HAP-1 (cell line): ENCODE results near the gene ESYT3.
"Not testable (repeated sequence)": the region's sequence is repeated elsewhere in the genome, so short reads cannot be mapped to it uniquely, and the experiment has no call there.

Source experiments
- DNase-seq, 2 experiments: peaks; one replicate each; pipeline ENCODE4 v3.0.0-alpha.2; 2016 to 2020; ENCODE audit warnings: low spot score in 2 of 2
- H3K27me3 ChIP-seq: fragments of 250-450 bp; sonication (Bioruptor Pico); 2 replicates; pipeline ENCODE4 v1.5.1; 2020; ENCODE audit warnings: low read depth, mild to moderate bottlenecking, moderate library complexity
- H3K36me3 ChIP-seq: fragments of 250-450 bp; sonication (Bioruptor Pico); replicated peaks from 2 replicates; pipeline ENCODE4 v1.5.1; 2020; ENCODE audit warnings: mild to moderate bottlenecking
- H3K4me1 ChIP-seq: fragments of 250-450 bp; sonication (Bioruptor Pico); 2 replicates; pipeline ENCODE4 v1.5.1; 2020; ENCODE audit warnings: mild to moderate bottlenecking
- H3K4me3 ChIP-seq: fragments of 250-450 bp; sonication (Bioruptor Pico); 2 replicates; pipeline ENCODE4 v1.5.1; 2020; ENCODE audit warnings: mild to moderate bottlenecking, moderate library complexity
- H3K9me3 ChIP-seq: fragments of 250-450 bp; sonication (Bioruptor Pico); 2 replicates; pipeline ENCODE4 v1.5.1; 2020; ENCODE audit warnings: mild to moderate bottlenecking, moderate library complexity
- in situ Hi-C: fragments of 300-500 bp; cut with MboI; formaldehyde crosslinking; loops from 3 replicates; pipeline ENCODE4 v1.14.3; 2020; ENCODE audit warnings: low sequenced_read_pairs, inconsistent platforms, mixed read lengths

Gene ESYT3

DNA sequence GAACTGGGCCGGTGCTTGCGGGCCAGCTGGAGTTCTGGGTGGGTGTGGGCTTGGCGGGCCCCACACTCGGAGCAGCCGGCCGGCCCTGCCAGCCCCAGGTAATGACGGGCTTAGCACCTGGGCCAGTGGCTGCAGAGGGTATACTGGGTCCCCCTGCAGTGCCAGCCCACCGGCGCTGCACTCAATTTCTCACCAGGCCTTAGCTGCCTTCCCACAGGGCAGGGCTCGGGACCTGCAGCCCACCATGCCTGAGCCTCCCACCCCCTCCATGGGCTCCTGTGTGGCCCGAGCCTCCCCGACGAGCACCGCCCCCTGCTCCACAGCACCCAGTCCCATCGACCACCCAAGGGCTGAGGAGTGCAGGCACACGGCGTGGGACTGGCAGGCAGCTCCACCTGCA lies 50.3 kb downstream of the ESYT3 start:
- H3K9me3 ChIP-seq, DNase-seq, in situ Hi-C loops, H3K4me1 ChIP-seq, H3K4me3 ChIP-seq, H3K36me3 ChIP-seq, H3K27me3 ChIP-seq: not testable (repeated sequence)

DNA sequence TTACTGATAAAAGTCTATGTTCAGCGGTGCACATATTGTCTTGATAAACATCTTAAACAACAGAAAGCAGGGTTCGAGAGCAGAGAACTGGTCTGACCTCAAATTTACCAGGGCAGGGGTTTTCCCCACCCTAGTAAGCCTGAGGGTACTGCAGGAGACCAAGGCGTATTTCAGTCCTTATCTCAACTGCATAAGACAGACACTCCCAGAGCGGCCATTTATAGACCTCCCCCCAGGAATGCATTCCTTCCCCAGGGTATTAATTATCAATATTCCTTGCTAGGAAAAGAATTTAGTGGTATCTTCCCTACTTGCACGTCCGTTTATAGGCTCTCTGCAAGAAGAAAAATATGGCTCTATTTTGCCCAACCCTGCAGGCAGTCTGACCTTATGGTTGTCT lies 52.2 kb downstream of the ESYT3 start:
- H3K36me3 ChIP-seq, H3K4me1 ChIP-seq, H3K4me3 ChIP-seq, DNase-seq, H3K9me3 ChIP-seq, H3K27me3 ChIP-seq, in situ Hi-C loops: not testable (repeated sequence)

DNA sequence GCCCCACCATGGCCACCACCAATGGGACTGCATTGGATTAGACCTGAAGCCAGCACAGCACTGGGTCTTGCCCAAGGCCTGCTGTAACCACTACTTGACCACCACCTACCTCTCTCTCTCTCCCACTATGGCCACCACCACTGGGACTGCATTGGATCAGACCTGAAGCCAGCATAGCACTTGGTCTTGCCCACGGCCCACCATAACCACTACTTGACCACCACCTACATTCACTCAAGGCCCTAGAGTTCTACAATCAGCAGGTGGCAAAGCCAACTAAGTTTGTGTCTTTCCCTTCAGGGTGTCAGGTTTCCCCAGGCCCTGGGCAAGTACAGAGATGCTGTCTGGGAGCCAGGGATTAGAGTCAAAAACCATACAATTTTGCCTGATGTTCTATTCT lies 57.6 kb downstream of the ESYT3 start:
- Histone ChIP-seq H3K4me1 (no peaks in the 10 kb centered on the region), H3K36me3 (no peaks in the 10 kb centered on the region; the same call in 1 of the 2 replicates), H3K4me3 (no peak overlapping the region), H3K9me3 (peaks cover 7% of the 10 kb centered on the region; the same call in 1 of the 2 replicates), H3K27me3 (no peaks in the 10 kb centered on the region)
- DNase-seq, result no peak
- in situ Hi-C loops, result no loop called here

DNA sequence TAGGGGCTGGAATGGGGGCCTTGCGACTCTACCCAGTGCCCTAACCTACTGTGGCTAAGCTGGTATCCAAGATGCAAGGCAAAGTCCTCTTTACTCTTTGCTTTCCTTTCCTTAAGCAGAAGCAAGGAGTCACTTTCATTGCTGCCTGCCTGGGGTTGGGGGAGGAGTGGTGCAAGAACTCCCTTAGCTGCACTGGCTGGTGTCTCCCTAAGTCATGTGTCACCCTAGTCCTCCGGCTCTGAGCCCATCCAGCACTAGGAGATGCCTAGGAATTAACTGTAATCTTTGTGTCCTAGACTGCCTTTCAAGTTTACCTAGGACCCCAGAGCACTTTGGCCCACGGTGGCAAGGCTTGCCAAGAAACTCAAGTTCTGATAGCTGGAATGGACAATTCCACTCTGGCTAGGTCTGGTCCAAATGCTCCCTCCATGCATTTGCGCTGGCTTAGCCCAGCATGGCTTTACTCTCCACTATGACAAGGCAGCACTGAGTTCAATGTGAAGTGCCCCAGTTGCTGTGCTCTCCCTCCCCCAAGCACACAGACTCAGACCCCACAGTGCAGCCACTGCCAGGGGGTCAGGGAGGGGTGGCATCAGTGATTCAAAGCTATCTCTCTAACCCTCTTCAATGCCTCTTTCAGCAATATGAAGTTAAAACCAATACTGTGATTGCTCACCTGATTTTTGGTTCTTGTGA lies 58.7 kb downstream of the ESYT3 start:
- no peaks in the 10 kb centered on the region; the same call in 1 of the 2 replicates for H3K36me3 ChIP-seq
- DNase-seq, result no peak
- H3K4me1 ChIP-seq, result no peaks in the 10 kb centered on the region
- no peaks in the 10 kb centered on the region for H3K9me3 ChIP-seq
- no peak overlapping the region for H3K4me3 ChIP-seq
- in situ Hi-C loops, result no loop called here
- no peaks in the 10 kb centered on the region for H3K27me3 ChIP-seq

DNA sequence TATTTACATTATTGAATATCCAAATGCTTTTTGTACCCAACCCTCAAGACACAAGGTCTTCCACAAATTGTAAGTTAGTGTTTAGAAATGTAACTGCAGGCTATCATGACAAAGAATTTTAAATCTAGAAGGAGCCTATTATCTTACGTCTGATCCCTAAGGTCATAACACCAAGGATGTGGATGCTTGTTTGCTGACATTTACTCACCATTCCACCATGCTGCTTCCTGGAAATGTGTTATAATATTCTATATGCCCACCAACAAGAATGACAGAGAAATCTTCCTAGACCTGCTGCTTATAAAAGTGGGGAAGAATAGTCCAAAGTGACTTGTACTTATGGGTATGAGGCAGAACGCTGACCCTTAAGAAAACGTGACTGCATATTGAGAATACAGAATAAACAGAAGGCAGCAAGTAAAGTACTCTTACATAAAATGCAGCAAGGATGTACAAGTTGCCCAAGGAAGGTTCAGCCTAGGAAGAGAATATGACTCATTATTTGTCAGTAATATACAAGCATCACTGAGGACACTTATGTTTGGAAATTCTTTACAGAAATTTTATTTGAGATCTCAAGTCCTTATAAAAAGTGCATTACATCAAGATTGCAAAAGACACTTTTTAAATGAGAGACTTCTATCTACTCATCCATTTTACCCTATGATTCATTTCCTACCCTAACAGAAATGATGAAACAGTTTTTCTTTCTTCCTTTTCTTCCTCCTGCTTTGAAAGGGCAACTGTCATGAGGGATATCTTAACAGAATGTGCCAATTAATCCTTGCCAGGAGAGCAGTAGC lies 59.6 kb downstream of the ESYT3 start:
- DNase-seq, result no peak
- in situ Hi-C loops, result no loop called here
- no peak overlapping the region for H3K4me3 ChIP-seq

DNA sequence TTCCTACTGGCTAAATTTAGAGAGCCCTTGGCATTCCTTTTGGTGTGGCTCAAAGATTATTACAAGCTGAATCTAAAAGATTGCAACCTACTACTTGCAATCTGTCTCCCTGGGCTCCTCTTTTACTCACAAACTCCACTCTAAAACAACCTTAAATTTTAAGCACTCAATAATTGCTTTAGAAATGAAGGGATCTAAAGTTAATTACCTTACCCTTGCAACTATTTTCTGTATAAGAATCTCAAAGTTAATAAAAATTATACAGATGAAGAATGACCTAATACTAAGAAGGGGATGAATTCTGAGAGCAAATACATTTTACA lies 60.2 kb downstream of the ESYT3 start:
- H3K9me3 ChIP-seq, result no peaks in the 10 kb centered on the region
- H3K36me3 ChIP-seq, result no peaks in the 10 kb centered on the region; the same call in 1 of the 2 replicates
- no peaks in the 10 kb centered on the region for H3K4me1 ChIP-seq
- DNase-seq, result no peak
- H3K27me3 ChIP-seq, result no peaks in the 10 kb centered on the region
- in situ Hi-C loops, result no loop called here
- H3K4me3 ChIP-seq, result no peak overlapping the region

More for the DNA sequence above, 59.6 kb downstream of the ESYT3 start:
- Histone ChIP-seq H3K9me3 (no peaks in the 10 kb centered on the region), H3K36me3 (no peaks in the 10 kb centered on the region; the same call in 1 of the 2 replicates), H3K4me1 (no peaks in the 10 kb centered on the region), H3K27me3 (no peaks in the 10 kb centered on the region)

DNA sequence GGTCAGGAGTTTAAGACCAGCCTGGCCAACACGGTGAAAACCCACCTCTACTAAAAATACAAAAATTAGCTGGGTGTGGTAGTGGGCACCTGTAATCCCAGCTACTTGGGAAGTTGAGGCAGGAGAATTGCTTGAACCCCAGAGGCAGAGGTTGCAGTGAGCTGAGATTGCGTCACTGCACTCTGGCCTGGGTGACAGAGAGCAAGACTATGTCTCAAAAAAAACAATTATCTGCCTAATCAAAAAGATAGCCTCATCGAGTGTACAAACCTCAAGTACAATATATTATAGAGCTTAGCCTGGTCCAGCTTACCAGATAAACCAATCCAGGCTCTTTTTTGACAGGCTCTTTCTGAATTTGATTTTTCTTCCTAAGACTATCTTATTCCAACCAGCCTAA lies 61.2 kb downstream of the ESYT3 start:
- H3K9me3 ChIP-seq, H3K4me3 ChIP-seq, H3K36me3 ChIP-seq, DNase-seq, H3K27me3 ChIP-seq, H3K4me1 ChIP-seq, in situ Hi-C loops: not testable (repeated sequence)

DNA sequence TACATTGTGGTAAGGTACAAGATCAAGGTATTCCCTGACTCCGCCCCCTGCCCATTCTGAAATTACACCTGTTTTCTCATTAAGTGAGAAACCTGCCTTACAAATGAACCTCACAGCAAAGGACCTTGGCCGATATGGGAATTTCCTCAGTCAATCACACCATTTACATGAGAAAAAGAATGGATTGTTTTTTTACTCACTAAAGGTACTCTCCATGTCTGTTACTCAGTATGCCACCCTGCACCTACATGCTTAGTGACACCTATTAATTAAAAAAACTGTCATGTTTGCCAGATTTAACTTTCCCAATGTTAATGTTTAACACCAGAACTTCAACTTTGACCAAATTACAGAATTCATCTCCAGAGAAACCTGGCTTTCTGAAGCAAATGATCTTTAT lies 62.0 kb downstream of the ESYT3 start:
- in situ Hi-C loops, result no loop called here
- H3K4me1 ChIP-seq, result peaks cover 2% of the 10 kb centered on the region; the same call in 1 of the 2 replicates
- H3K36me3 ChIP-seq, result no peaks in the 10 kb centered on the region; the same call in 1 of the 2 replicates

DNA sequence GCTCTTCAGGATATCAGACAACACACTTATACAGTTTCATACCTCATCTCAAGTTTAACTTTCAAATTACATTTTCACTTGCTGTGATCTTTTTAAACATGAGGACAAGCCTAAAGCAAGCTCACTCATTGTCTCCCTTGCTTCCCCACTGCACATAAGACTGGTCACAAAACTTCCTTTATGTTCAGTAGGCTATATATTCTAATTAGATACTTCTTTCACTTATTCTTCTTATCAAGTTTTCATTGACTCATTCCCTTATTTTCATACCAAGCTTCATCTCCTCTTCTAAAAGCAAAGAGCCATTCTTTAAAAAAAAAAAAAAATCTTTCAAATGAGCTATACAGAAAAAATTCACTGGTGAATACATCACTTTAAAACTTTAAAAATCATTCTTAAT lies 62.6 kb downstream of the ESYT3 start:
- Histone ChIP-seq H3K36me3 (no peaks in the 10 kb centered on the region; the same call in 1 of the 2 replicates), H3K4me1 (peaks cover 3% of the 10 kb centered on the region; the same call in 1 of the 2 replicates), H3K27me3 (no peaks in the 10 kb centered on the region), H3K9me3 (no peaks in the 10 kb centered on the region), H3K4me3 (no peak overlapping the region)
- no peak for DNase-seq
- in situ Hi-C loops, result no loop called here

More for the DNA sequence above, 62.0 kb downstream of the ESYT3 start:
- Histone ChIP-seq H3K27me3 (no peaks in the 10 kb centered on the region), H3K4me3 (no peak overlapping the region), H3K9me3 (no peaks in the 10 kb centered on the region)
- no peak for DNase-seq

DNA sequence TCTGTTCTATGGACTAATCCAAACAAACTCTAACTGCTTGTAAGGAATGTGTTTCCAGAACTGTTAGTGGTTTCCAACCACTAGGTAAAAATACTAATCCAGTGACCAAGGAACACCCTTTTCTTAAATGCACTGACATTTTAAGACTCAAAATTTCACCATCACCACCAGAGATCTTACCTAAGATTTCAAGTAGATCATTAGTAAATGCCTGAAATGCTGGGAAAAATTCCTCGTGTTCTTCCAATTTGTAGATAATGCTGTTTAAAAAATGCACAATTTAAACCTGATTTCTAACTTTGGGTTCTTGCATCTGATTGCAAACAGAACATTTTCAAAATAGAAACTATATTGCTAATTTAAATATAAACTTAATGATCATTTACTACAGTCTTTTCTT lies 63.4 kb downstream of the ESYT3 start:
- H3K9me3 ChIP-seq, result no peaks in the 10 kb centered on the region
- no peak overlapping the region for H3K4me3 ChIP-seq
- no peaks in the 10 kb centered on the region for H3K27me3 ChIP-seq
- H3K4me1 ChIP-seq, result peaks cover 3% of the 10 kb centered on the region; the same call in 1 of the 2 replicates
- no peak for DNase-seq
- no peaks in the 10 kb centered on the region; the same call in 1 of the 2 replicates for H3K36me3 ChIP-seq
- in situ Hi-C loops, result no loop called here

DNA sequence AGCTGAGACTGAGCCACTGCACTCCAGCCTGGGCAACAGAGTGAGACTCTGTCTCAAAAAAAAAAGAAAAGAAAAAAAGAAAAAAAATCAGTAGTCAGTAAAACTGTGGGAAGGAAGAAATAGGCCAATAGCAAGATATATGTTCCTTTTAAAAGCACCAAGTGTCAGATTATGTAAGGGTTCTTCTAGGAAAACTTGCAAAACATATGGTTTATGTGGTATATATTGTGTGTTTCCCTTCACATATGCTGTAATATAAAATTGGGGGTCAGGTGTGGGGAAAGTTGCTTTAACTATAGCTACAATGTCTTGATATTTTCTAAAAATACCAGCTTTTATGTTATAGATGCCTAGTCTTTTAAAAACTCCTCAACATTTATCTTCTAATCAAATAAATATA lies 64.6 kb downstream of the ESYT3 start:
- Histone ChIP-seq H3K4me1 (peaks cover 3% of the 10 kb centered on the region; the same call in 1 of the 2 replicates), H3K4me3 (no peak overlapping the region), H3K27me3 (no peaks in the 10 kb centered on the region), H3K36me3 (no peaks in the 10 kb centered on the region; the same call in 1 of the 2 replicates), H3K9me3 (no peaks in the 10 kb centered on the region)
- DNase-seq, result no peak
- in situ Hi-C loops, result no loop called here

DNA sequence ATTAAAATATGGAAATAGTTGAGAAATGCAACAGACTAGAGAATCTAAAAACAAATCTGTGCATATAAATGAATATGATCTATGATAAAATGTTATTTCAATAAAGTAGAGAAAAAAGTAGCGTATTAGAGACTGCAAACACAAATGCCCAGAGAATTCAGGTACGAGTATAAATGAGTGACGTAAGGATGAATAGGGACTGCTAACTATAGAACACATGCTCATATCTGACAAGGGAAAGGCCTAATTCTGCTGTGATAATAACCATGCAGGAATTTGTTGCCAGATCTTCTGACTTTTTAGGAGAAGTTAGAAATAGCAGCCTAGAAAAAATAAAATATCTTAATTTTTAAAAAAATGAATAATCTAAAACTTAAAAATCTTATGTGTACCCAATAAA lies 73.1 kb downstream of the ESYT3 start:
- no peaks in the 10 kb centered on the region for H3K9me3 ChIP-seq
- no peak overlapping the region for H3K4me3 ChIP-seq
- peaks cover 5% of the 10 kb centered on the region; the same call in 1 of the 2 replicates for H3K36me3 ChIP-seq
- DNase-seq, result no peak
- no peaks in the 10 kb centered on the region; the same call in 1 of the 2 replicates for H3K4me1 ChIP-seq
- no peaks in the 10 kb centered on the region for H3K27me3 ChIP-seq
- in situ Hi-C loops, result no loop called here

DNA sequence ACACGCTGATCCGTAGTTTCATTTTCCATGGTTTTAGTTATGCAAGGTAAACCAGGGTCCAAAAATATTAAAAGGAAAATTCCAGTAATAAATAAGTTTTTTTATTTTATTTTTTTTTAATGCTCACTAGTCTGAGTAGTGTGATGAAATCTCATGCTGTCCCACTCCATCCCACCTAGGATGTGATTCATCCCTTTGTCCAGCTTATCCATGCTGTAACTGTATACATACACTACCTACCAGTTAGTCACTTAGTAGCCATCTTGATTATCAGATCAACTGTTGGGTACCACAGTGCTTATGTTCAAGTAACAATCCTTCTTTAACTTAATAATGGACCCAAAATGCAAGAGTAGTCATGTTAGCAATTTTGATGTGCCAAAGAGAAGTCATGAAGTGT lies 75.2 kb downstream of the ESYT3 start:
- peaks cover 5% of the 10 kb centered on the region; the same call in 1 of the 2 replicates for H3K36me3 ChIP-seq
- no peak overlapping the region for H3K4me3 ChIP-seq
- H3K9me3 ChIP-seq, result no peaks in the 10 kb centered on the region
- in situ Hi-C loops, result no loop called here
- no peak for DNase-seq
- no peaks in the 10 kb centered on the region; the same call in 1 of the 2 replicates for H3K4me1 ChIP-seq
- H3K27me3 ChIP-seq, result no peaks in the 10 kb centered on the region

DNA sequence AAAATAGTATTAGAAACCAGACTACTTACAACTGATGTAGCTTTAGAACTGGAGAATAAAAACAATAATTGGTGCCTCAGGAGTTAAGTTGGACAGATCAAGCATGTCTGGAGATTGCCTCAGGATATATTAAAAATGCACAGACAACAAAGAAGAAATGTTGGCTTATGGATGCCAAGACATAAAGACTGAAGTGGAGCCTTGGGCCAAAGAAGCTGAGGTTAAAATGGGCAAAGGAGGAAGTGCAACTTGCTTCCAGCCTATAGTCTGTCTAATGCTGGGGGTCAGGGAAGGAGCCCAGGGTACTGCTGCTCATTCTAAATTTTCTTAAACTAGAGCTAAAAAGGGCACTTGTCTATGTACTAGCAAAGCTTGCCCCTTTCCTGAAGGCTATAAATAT lies 77.5 kb downstream of the ESYT3 start:
- Histone ChIP-seq H3K4me1 (no peaks in the 10 kb centered on the region; the same call in 1 of the 2 replicates), H3K9me3 (no peaks in the 10 kb centered on the region), H3K36me3 (peaks cover 5% of the 10 kb centered on the region; the same call in 1 of the 2 replicates), H3K4me3 (no peak overlapping the region), H3K27me3 (no peaks in the 10 kb centered on the region)
- in situ Hi-C loops, result no loop called here
- DNase-seq, result peak in 1 of 2 experiments; percentile 22
